ENCODE results near the gene DPF3.
"Not testable (repeated sequence)": the region's sequence is repeated elsewhere in the genome, so short reads cannot be mapped to it uniquely, and the experiment has no call there.

Gene DPF3

DNA sequence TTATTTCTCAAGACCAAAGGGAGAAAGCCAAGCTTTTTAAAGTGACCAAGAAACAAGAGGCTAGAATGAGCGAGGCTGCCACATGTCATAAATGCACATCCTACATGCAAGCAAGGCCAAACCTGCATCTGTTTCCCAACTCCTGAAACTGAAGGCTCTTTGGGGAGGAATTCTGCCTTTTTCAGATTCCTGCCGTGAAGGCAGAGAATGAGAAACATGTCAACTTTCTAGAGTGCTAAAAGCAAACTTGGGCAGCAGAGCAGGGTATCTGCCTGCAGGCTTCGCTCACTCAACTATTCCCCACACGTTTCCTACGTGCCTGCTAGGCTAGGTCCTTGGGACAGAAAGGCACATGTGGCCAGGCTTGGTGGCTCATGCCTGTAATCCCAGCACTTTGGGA lies 15.2 kb downstream of the DPF3 start:
- no peak for DNase-seq

DNA sequence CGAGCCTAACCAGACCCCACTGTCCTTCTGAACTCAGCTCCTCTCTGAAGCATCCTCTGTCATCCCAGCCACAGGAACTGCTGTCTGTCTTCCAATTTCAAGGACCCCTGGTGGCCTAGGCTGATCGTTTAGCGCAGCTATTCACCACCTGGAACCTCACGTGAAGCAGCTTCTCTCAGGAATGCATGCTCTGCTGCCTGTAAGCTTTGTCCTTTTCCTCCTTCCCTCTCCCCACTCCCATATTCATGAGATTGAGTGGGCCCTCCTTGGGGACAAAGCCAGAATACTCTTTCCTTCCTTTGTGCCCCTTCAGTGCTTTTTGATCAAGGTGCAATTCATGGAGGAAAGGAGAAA lies 17.2 kb downstream of the DPF3 start:
- no peak for DNase-seq

DNA sequence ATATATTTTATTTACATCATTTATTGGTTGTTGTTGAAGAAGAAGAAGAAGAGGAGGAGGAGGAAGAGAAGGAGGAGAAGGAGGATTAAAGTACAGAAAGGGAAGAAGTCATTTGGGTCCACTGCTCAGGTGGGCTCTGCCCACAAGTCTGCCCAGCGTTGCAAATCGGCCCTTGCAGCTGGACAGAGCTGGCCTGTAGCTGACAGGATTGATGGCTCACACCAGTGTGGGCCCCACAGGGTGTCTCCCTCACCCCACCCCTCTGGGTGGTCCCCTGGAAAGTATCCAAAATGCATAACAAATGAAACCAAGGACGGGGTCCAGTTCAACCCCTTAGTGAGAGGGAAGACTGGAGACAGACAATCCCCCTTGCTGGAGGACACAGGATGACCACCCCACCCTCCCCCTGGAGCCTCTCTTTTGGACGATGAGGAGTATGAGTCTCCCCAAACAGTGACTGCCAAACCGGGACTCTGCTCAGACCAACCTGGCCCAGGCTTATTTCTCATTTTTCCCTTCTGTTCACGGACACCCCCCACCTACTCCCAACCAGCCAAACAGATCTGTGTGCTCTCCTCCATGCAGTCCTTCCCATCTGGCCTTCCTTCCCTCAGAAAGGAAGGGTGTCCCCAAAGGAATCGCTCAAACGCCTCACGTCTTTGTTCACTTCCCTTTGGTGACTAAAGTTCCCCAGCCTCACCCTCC lies 17.7 kb downstream of the DPF3 start:
- no peak for DNase-seq

DNA sequence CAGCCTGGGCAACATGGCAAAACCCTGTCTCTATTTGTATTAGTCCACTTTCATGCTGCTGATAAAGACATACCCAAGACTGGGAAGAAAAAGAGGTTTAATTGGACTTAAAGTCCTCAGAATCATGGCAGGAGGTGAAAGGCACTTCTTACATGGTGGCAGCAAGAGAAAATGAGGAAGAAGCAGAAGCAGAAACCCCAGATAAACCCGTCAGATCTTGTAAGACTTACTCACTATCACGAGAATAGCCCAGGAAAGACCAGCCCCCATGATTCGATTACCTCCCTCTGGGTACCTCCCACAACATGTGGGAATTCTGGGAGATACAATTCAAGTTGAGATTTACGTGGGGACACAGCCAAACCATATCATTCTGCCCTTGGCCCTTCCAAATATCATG lies 23.0 kb downstream of the DPF3 start:
- not testable (repeated sequence) for DNase-seq

DNA sequence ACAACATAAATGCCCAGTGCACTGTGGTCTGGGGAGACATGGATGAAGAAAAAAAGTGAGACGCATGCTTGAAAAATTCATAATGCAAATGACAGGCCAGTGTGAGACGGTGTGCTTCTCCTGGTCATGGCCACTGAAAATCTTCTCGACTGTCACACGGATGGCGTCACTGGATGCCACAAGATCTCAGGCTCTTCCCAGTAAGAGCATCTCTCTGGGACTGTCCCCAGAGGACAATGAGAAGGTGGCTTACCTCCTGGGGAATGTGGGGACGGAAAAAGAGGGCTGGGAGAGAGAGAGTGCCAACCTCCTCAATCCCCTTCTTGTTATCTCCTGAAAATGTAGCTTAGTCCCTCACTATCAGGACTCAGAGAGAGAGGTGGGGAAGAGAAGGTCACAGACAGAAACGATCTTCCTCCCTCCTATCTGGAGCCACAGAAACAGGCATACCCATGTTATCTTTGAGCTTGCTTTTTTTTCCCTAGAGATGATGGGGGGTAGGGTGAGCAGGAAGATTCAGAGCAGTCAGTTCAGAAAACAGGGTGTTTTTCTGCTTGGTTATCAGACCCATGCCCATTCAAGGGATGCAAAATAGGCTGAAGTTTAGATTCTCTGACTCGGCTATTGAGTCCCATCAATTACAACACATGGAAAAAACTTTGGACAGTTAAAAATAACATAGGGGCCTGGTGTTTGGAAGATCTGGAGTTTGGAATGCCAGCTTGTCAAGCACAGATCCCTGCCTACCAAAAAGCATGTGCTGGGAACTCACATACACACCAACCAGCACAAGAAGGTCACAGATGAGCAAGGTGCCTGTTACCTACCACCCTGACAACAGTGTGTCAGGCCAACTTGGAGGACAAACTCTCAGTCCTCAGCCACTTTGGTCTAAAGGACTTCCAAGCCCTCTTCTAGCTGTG lies 24.2 kb downstream of the DPF3 start:
- DNase-seq, result no peak

DNA sequence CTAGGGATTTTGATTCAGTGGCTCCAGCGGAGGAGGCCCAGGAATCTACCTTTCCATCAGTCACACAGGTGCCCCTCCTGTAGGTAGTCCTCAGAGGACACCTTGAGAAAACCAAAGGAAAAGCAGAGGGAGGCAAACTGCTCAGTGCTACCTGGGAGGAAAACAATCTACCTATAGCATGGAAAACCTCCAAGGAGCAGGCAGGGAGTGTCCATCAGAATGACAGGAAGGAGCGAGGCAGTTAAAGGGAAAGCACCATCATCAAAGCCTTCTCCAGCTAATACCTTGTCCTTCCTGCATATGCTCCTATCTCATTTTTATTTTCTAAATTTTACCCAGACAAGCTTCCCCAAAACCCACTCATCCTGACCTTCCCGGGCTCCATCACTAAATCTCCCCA lies 25.4 kb downstream of the DPF3 start:
- DNase-seq, result no peak

DNA sequence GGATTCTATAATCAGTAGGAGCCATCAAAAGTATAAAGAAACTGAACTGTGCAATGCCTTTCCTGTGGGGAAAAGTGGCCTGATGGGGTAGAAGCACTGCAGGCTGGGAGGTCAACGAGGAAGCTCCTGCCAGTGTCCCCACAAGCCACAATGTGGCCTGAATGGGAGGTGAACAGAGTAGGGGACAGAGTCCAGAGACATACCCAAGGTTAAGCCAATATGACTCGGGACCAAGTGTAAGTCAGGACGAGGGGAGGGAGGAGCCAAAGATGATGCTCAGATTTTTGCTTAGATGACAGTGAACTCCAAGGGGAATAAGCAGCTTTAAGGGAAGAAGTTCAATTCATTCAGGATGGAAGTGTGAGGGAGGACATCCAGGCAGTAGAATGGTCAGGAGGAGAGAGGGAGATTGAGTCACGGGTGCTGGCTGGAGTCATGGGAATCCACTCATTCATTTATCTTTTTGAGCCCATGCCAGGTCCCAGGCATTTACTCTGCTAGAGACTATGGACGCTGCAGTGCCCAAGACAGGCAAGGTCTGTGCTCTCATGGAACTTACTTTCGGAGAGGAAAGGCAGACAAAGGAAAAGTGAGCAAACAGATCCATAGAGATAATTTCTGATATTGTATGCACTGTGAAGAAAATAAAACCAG lies 29.1 kb downstream of the DPF3 start:
- no peak for DNase-seq

DNA sequence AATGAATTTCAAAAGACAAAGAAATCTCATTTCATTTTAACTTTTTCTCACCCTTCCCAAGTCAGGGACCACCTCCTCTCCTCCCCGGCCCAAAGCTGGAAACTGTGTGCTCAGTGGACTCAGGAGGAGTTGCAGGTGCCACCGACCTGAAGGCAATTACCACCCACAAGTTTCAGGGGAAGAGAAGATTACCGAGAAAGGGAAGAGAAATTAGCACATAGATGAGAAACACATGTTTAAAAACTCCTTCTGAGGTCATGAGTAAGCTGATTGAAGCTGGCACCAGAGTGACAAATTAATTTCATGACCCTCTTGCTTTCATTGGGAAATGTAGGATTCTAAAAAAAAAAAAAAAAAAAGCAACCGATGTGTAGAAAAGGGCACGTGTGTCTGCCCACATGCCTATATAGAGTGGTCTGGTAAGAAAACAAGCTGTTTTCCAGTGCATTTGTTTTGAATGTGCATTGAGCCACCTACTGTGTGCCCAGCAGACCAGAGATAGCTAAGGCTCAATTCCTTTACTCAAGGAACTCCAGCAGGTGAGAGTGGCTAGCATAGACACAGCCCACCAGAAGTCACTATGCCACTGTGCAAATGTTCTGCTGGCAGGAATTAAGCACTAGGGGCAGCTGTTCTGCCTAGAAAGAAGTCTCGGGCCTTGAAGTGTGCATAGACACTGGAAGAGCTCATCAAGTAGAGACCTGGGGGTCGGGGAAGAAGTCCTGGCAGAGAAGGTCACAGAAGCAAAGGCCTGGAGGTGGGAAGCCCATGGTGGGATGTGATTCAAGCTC lies 30.5 kb downstream of the DPF3 start:
- no peak for DNase-seq

DNA sequence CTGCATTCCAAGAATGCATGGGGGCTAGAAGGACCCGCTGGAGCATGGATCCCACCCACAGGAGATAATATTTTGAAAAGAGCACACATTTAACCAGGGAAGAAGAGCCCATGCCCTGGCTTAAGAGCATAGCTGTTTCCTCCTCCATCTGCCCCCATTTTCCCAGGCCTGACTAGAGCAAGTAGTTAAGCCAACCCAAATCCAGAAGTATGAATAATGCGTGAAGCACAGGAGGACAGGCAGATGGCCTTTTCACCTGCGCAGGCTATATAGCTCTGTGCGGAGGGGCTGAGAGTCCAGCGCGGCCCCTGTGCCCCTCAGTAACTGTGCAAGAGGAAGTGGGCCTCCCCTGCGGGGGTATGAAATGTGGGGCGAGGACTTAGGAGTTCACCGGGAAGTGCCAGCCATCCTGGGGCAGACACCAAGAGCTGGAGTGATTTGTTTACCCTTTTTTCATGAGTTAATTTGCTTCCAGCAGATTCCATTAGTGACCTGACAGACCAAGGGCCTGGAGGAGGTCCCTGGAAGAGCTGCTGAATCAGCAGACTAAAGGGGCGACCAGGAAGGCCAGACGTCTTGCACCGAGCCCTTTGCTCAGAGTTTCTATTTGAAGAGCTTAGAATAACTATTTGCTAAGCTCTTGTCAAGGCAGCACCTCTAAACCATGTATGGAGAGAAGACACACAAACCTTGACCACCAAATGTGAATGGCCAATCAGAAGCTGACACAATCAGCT lies 37.2 kb downstream of the DPF3 start:
- no peak for DNase-seq

DNA sequence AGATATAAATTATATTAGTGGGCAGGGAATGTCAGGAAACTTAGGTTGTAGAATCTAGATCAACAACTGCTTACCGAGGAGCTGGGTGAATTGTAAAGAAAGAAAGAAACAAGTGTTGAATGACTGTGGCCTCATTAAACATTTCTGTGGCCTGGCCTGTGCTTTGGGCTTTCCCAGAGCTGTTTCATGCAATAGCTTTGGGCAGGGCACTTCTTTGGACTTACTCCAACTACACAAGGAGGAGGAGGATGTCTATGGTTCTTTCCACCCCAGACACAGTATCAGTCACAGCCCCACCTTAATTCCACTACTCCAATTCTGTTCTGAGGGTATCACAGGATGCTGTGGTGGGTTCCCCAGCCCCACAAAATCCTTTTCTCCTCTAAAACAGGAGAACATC lies 38.0 kb downstream of the DPF3 start:
- DNase-seq, result no peak

DNA sequence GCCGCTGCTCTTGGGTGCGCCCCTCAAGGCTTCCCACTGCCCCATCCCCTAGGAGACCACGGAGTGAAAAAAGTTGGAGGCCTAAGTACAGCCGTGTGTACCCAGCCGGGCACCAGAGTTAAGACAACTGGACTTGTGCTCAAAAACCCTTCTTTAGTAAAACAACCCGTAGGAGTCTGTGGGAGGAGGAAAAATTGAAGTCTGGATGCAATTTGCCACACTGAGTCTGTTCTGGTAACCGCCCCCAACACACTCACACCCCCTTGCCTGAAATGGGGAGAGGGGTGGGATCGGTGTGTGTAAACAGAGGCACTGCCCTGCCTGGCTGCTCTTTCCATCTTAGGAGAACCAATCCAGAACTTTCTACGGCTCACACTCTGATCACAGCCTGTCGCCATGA lies 41.7 kb downstream of the DPF3 start:
- DNase-seq, result no peak

DNA sequence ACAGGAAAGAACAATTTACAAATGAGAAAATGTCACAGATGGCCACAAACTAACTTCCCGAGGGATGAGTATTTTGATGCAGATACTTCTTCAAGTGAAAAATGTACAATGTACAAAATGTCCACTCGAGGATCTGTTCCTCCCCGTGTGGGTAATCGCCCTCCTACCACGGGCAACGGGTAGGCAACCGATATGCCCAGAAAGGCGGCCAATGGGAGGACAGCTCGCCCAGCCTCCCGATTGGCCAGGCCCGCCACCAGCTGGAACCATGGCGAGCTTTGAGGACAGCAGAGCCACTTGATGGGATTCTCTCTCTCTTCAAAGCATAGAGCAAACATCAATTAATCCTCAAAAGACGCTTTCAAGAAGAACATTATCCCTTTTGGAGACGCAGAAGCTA lies 42.3 kb downstream of the DPF3 start:
- DNase-seq, result no peak

DNA sequence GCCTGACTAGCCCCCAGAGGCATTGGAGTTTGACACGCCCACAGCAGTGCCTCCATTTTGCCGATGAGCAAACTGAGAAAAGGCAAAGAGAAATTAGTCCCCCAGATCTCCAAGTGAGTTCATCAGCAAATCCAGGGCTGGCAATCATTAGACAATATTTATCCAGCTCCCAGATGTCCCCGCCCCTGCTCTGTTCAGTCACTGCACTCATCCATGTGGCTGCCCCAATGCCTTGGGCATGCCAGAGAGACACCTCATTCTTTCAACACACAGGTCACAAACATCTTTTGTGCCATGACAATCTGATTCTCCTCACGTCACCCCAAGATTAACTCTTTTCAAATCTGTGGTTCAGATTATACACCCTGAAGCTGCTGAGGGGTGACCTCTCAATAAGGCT lies 43.5 kb downstream of the DPF3 start:
- DNase-seq, result no peak

DNA sequence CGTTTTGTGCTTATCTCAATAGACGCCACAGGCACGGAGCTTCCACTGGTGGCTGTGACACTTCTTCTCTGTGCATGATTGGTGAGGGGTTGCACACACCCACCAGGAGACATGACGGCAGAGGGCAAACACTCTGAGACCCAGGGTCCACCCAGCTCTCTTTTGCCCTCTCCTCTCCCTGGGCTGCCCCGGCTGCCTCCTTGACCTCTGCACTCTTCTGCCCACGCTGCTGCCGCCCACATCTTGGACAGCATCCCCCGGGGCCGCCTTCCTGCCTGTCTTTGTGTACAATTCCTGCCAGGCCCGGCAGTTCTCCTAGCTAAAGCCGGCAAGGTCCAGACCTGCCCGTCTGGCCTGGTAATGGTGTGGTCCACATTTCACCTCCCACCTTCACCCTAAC lies 44.7 kb downstream of the DPF3 start:
- DNase-seq, result no peak

DNA sequence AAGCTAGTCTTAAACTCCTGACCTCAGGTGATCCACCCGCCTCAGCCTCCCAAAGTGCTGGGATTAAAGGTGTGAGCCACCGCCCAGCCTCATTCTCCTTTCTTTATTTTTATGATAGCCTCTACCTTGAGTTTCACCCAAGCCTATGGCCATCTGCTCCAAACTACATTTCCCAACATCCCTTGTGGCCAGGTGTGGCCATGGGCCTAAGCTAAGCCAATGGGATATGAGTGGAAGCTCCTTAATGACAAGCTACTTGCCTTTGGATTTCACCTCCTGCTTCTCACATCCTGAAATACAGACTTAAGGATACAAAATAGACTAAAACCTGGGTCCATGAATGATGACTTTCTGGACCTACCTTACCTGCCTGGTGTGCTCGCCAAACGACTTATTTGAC lies 46.2 kb downstream of the DPF3 start:
- no peak for DNase-seq

DNA sequence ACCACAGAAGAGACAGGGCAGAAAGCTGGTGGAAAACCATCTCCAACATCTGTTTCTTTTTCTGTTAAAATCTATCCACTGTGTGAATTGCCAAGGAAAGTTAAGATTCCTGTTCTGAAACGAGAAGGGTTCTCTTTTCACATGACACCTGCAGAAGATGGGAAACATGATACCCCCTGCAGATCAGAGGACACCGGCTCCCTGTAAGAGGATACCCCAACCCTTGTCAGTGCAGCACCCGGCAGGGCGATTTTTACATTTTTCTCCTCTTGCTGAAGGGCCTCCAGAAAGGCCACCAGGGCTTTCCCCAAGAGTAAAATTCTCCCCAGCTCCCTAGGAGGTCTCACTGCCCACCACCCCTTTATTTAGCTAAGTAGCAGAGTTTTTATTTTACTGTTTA lies 48.2 kb downstream of the DPF3 start:
- no peak for DNase-seq

DNA sequence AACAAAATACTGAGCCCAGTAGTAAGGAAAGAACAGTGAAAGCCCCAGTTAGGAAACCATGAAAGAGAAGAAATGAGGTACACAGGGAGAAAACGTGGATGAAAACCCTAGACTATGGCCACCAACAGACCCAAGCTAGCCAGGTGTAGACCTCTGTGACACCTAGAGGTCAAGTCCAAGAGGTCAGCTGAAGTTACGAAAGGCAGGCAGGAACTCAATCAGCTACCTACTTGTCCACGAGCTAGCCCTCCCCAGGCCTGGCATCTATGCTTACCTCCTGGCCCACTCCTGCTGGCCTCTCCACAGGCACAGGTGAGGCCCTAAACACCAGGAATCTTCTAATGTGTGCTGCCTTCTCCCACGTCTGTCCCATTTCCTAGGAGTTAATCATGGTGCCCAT lies 48.7 kb downstream of the DPF3 start:
- no peak for DNase-seq

DNA sequence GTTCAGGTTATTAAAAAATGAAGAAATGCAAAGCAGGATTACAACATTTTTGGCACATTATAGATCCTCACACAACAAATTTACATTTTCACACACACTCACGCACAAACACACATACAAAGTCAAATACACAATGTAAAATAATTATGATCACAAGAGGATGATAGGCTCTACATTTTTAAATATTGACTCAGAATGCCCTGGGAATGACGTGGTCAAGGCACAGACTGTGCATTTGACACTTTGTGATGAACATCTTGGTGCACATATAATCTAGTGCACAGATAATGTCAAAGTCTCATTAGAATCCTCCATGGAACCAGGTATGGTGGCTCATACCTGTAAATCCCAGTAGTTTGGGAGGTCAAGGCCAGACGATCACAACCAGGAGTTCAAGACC lies 49.4 kb downstream of the DPF3 start:
- no peak for DNase-seq

DNA sequence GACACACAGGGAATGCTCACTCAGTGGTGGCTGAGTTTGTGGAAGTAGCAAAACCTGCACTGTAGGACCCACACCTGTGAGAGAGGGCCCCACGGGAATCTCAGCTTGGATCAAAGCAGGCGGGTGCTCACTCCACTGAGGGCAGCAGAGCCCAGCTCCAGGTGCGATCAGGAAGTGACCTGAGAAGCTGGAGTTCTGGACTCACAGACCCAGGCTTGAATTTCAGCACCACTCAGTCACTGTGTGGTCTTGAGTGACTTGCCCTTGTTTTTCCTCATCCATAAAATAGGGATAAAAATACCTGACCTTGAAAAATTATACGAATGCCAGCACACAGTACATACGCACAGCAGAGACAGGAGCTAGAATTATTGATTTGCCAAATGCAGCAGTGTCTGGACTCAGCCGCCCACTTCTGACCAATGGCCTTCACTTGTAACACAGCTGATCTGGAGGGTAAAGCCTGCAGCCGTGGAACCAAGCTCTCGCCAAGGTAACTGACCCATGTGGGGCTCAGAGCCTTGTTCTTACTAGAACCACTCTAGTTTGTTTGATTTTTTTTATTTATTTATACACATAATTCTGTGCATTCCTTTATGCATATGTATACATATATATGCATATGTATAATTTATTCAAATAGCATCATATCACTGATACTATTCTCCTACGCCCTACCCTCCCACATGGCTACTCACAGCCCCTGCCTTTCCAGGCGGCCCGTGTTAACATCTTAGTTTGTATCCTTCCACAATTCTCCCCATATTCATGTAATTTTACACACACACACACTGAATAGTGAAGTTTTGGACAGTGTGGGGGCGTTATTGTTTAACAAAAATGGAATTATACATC lies 53.9 kb downstream of the DPF3 start:
- no peak for DNase-seq

DNA sequence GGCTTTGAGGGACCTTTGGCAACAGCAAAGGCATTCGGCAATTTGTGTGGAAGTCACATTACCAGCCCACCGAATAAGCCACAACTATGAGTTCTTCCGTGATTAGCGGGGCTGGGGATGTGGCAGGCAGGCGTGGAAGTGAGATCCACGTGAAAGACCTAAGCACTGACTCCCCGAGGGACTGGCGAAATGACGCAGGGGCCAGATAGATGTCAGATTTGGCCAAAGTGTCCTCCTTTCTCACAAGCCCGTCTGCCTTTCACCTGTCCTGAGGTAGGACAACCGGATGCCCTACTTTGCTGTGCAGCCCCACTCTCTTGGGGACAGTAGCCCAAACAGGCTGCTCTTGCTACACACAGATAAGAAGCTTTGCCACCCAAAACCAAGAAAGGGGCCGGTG lies 54.5 kb downstream of the DPF3 start:
- no peak for DNase-seq

DNA sequence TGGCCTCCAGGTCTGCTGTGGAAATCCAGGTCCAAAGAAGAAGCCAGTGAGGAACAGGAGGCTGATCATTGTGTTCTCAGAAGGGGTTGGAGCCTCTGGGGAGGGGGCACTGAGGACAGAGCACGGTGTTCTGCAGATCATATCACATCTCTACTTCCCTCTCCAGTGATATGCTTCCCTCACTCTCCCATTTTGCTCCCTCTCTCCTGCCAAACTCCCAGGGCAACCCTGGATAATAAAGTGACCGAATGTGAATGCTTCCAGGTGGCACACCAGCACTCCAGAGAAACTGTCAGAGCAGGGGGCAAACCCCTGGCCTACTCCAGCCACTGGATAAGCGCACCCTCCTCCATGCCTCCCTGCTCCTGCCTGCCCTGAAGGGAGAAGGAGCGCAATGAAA lies 57.8 kb downstream of the DPF3 start:
- no peak for DNase-seq

DNA sequence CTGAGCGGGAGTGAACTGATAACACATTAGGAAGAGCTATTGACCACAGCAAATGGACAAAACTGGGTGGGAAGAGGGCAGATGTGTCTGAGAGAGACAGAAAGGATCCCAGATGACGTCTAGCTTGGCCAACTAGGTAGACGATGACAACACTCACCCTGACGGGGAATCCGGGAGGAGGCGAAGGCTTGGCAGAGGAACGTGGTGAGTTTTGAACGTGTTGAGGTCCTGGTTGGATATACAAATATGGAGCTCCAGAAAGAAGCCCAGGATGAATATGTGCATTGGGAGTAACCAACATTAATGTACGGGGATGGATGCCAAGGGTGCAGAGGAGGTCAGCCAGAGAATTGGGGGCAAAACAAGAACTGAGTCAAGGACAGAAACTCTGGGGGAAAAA lies 60.7 kb downstream of the DPF3 start:
- DNase-seq, result no peak
